ENCODE results near the gene ETHE1. TPM values are rescaled to one million over a fixed set of nuclear protein-coding genes. Genes with fewer than 3 reads are reported as not detected.
A peak's percentile ranks its signal among the peaks of the same experiment; 100 is the strongest.
"Not testable (repeated sequence)": the region's sequence is repeated elsewhere in the genome, so short reads cannot be mapped to it uniquely, and the experiment has no call there.

Gene ETHE1
- polyA plus RNA-seq, 4 donors = 25.9 to 31.4 (median 26.7) TPM

- no peak for DNase-seq (ENCODE audit: low read depth in 4 of 4, low spot score in 2 of 4)
These were observed 897 bp downstream of the ETHE1 start for GRCh38 chr19:43525836-43526771.

GRCh38 chr19:43524922-43525835, 1.8 kb downstream of the ETHE1 start:
- DNase-seq (ENCODE audit: low read depth in 4 of 4, low spot score in 2 of 4) = no peak

GRCh38 chr19:43523696-43524095, 3.3 kb downstream of the ETHE1 start:
- DNase-seq (ENCODE audit: low read depth in 4 of 4, low spot score in 2 of 4) = not testable (repeated sequence)

- DNase-seq (ENCODE audit: low read depth in 4 of 4, low spot score in 2 of 4) = no peak
These were observed 4.1 kb downstream of the ETHE1 start for GRCh38 chr19:43522929-43523328.

DNA sequence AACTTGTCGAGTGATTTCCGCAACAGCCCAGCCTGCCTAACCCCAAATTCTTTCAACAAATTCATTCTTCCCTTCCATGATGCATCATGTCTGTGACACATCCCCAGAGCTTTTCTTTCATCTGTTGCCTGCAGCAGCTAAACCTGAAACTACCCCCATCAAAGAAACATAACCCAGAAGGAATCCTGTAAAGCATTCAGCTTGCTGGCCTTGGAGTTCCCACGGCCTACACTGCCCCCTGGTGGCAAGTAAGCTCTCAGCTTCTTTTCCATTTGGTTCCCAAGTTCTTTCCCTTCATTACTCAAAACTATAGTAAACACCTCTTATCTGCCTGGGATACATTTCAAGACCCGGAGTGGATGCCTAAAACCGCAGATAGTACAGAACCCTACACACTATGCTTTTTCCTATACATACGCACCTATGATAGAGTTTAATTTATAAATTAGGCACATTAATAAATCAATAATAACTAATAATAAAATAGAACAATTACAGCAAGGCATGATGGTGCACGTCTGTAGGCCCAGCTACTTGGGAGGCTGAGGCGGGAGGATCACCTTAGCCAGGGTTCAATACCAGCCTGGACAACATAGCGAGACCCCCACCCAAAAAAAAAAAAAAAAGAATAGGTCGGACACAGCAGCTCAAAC, 7.4 kb downstream of the ETHE1 start:
- DNase-seq (ENCODE audit: low read depth in 4 of 4, low spot score in 2 of 4) = no peak

- DNase-seq (ENCODE audit: low read depth in 4 of 4, low spot score in 2 of 4) = no peak
These were observed 8.9 kb downstream of the ETHE1 start for GRCh38 chr19:43518051-43518450.

GRCh38 chr19:43512399-43512798, 14.6 kb downstream of the ETHE1 start:
- not testable (repeated sequence) for DNase-seq (ENCODE audit: low read depth in 4 of 4, low spot score in 2 of 4)

- DNase-seq (ENCODE audit: low read depth in 4 of 4, low spot score in 2 of 4) = no peak
These were observed 15.7 kb downstream of the ETHE1 start for GRCh38 chr19:43511324-43511723.

DNA sequence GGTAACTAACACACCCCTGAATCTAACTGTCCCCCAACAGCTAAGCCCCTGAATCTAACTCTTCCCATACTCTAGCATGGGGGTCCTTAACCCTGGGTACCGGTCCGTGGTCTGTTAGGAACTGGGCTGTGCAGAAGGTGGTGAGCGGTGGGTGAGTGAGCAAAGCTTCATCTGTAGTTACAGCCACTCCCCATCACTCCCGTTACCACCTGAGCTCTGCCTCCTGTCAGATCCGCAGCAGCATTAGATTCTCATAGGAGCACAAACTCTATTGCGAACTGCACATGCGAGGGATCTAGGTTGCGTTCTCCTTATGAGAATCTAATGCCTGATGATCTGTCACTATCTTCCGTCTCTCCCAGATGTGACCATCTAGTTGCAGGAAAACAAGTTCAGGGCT, 16.3 kb downstream of the ETHE1 start:
- DNase-seq (ENCODE audit: low read depth in 4 of 4, low spot score in 2 of 4) = no peak

DNA sequence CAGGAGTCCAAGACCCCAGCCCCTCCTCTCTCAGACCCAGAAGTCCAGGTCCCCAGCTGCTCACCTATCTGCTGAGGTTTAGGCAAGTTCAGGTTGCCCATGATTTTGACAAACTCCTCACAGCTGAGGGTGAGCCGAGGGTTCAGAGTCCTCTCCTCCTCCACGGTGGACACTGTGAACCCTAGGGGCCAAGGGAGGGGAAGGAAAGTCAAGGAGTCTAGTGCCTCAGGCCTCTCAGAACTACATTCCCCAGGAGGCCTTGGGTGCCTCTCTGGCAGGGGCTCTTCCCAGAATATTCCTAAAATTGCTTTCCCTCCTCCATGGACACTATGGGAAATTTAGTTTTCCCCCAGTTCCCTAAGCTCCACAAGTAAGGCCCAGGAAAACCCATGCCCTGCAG, 19.1 kb downstream of the ETHE1 start:
- DNase-seq (ENCODE audit: low read depth in 4 of 4, low spot score in 2 of 4) = no peak

GRCh38 chr19:43506629-43507028, 20.4 kb downstream of the ETHE1 start:
- no peak for DNase-seq (ENCODE audit: low read depth in 4 of 4, low spot score in 2 of 4)

- DNase-seq (ENCODE audit: low read depth in 4 of 4, low spot score in 2 of 4) = no peak
These were observed 21.1 kb downstream of the ETHE1 start for GRCh38 chr19:43505941-43506340.

DNA sequence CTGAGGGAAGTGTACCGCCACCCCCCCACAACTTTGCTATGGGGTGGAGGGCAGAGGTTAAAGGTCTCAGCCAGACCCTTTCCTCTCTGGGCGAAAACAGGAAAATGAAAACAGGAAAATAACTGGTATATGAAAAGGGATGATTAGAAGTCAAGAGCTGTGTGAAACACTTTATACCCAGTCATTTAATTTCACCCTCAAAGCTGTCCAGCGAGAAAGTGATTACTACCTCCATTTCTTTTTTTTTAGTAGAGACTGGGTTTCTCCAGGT, 21.9 kb downstream of the ETHE1 start:
- DNase-seq (ENCODE audit: low read depth in 4 of 4, low spot score in 2 of 4) = no peak

DNA sequence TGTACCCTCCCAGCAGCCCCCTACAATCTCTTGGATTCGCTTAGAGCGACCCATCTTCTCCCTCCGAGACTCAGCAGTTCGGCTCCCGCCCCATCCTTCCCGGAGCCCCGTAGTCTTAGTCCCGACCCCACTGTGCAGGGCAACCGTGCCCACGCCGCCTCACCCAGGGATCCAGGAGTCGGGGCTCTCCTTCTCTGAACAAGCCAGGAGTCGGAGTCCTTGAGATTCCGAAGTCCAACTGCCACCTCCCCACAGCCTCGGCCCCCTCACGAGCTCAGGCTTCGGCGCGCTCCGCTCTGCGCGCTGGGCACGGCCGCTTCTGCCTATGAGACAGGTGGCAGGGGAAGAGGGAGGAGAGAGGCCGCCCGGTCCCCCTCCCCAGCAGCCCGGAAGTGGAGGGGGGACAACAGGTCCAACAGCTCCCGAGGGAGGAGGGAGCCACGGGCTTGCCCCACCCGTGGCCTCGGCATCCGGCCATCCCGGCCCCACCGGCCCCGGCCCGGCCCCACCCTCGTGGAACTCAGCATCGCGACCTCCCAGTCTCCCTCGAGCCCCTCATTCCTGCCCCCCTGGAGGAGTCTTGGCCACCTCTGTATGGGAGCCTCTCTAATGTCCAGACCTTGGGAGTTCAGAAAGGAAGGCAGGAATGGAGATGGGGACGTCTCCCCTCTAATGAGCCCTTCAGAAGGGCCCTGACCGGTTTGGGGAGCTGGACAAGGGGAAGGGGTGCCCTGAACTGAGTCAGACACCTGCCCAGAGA, 22.4 kb downstream of the ETHE1 start, which contains the start of gene PHLDB3:
Gene PHLDB3 (minus strand): TSS at position 321 of the 760 bp plus-strand sequence. CDS start 628 bp downstream, outside the sequence.
- DNase-seq (ENCODE audit: low read depth in 4 of 4, low spot score in 2 of 4) = no peak

- DNase-seq (ENCODE audit: low read depth in 4 of 4, low spot score in 2 of 4) = peak in 3 of 4 donors; percentile 84 to 93 (median 87)
These were observed 23.2 kb downstream of the ETHE1 start for GRCh38 chr19:43503501-43504425.

- no peak for DNase-seq (ENCODE audit: low read depth in 4 of 4, low spot score in 2 of 4)
These were observed 24.5 kb downstream of the ETHE1 start for GRCh38 chr19:43502419-43502976.

DNA sequence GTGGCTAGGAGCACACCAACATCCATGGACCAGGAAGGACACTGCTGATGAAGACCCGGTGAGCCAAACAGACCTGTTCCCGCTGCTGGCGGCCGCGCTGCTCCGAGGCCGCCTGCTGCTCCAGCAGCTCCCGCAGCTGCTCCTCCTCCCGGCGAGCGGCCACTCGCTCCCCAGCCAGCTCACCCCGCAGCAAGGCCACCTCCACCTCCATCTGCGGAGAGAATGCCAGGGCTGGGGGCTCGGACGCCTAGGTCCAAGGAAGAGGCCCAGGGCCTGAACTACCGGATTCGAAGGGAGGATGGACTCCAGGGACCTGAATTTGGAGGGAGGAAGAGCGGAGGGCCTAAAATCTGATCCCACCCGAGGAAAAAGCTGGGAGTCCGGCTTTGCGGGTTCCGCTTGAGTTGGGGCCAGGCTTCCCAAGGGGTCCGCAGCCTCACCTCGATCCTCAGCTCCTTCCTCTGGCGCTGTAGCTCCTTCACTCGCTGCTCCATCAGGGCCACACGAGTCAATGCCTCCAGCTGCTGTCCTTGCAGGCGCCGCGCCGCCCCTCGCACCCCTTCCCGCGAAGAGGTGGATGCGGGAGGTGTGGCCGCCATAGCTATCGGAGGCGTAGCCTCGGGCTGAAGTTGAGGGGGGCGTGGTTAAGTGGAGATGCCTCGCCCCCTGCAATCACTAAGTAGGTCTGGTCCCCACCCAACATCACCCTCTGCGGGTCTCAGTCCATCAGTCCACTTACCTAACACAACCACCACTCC, 25.2 kb downstream of the ETHE1 start:
- no peak for DNase-seq (ENCODE audit: low read depth in 4 of 4, low spot score in 2 of 4)

DNA sequence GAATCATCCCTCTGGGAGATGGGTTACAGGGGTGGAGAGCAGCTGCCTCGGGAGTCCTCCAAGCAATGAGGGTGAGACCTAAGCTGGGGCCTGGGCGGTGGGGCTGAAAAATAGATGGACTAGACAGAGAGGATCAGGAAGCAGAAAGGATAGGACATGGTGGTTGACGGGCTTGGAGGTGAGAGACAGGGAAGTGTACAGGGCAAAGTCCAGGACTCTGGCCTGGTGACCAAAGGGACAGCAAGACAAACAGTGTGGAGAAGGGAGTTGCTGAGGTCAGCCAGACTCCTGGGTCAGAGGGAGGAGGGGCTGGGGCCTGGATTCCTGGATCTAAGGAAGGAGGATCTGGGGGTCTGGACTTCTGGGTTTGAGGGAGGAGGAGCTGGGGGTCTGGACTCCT, 28.0 kb downstream of the ETHE1 start:
- DNase-seq (ENCODE audit: low read depth in 4 of 4, low spot score in 2 of 4) = no peak
